Retinal pigment epithelial cell (primary cell): ENCODE measurements around the gene SCYGR2.

Experiments
- DNase-seq: peaks from one replicate; pipeline ENCODE4 v3.0.0-alpha.2; 2010; ENCODE audit warnings: low read depth
- H3K4me3 ChIP-seq: 2 replicates; pipeline ENCODE4 v1.5.1; 2011; ENCODE audit warnings: mild to moderate bottlenecking, low read length, control low read depth, moderate library complexity
- CTCF ChIP-seq: conservative IDR thresholded peaks from 2 replicates; pipeline ENCODE4 v1.5.1; 2011; ENCODE audit warnings: low read depth, low read length, control low read depth, inconsistent platforms

The SCYGR2 gene

GRCh38 chr2:227576812-227577211 is 21.9 kb upstream of the SCYGR2 start:
- TF ChIP-seq CTCF: no peak
- no peak for DNase-seq
- H3K4me3 ChIP-seq: no peak overlapping the region

DNA sequence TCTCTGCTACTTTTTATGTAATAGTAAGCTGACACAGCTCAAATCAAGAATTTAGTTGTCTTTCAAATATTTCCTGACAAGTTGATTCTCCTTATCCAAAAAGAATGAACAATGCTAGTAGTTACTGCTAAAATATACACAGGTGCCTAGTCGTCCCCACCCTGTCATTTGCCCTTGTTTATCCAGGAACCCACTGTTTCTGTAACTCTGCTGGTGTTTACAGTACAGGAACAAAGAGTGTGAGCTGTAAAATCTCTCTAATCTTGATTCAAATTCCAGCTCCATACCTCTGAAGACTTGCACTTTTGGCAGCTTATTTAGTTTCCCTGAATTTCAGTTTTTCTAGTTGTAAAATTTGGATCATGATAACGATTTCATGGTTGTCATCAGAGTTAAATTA is 21.1 kb upstream of the SCYGR2 start:
- H3K4me3 ChIP-seq: no peak overlapping the region
- no peak for TF ChIP-seq CTCF
- no peak for DNase-seq

- H3K4me3 ChIP-seq: no peak overlapping the region
- no peak for TF ChIP-seq CTCF
- no peak for DNase-seq
Measured at GRCh38 chr2:227578642-227579041, 20.1 kb upstream of the SCYGR2 start.

DNA sequence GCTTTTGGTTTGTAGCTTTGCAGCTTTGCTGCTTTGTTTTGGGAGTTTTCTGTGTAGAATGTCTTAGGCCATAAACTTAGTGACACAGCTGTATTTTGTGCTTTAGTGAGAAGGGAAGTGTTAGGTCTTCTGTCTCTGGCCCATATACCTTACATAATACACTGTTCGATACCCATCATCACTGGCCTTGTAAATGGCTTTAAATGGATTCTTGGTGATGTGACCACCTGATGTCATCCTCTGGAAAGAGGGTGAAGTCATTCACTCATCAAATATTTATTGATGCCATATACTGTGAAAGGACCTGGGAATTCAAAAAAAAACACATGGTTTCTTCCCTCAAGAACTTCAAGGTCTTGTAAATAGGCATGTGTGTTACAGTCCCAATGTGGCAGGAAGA is 18.9 kb upstream of the SCYGR2 start:
- no peak overlapping the region for H3K4me3 ChIP-seq
- no peak for DNase-seq
- TF ChIP-seq CTCF: no peak

GRCh38 chr2:227582369-227582768 is 16.3 kb upstream of the SCYGR2 start:
- H3K4me3 ChIP-seq: no peak overlapping the region
- no peak for TF ChIP-seq CTCF
- no peak for DNase-seq

DNA sequence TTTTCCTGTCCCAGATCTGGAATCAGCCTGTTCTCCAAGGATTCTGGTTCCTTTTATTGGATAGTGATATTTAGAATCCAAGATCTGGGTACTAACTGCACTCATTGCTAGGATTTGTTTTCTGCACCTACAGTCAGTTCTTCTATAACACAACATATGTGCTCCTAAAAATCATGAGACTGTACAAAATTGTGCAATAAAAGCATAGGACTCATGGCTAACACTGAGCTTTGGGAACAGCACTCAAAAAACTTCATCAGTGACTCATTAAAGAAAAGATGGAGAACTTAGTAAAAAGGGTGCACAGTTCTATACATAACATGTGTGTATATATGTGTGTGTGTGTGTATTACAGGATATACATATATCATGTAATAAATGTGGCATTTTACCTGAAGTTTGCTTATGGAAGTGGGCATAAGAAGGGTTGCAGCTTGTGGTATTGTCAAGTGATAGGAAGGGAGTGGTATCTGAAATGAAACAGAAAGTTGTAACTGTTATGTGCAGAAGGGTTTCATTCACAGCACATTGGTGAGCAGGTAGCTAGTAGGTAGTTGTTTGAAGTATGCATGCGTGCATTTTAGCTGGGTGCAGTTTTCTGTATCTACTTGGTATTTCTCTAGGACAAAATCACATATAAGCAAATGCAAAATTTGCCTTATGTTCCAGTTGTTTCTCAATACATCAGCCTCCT is 5.9 kb upstream of the SCYGR2 start:
- no peak for DNase-seq
- no peak overlapping the region for H3K4me3 ChIP-seq
- no peak for TF ChIP-seq CTCF

- no peak for DNase-seq
- TF ChIP-seq CTCF: no peak
- H3K4me3 ChIP-seq: no peak overlapping the region
Measured at GRCh38 chr2:227595797-227596196, 2.9 kb upstream of the SCYGR2 start.
